HG02973 (cell line): ENCODE measurements around the gene MTHFD1.
"Not testable (repeated sequence)": the region's sequence is repeated elsewhere in the genome, so short reads cannot be mapped to it uniquely, and the experiment has no call there.

Experiments
- ATAC-seq: cut with Tn5 transposase; IDR thresholded peaks from one replicate; pipeline ENCODE4 v1.9.1; 2021; ENCODE audit warnings: moderate library complexity; ENCODE audit not compliant: unreplicated experiment

Gene MTHFD1

DNA sequence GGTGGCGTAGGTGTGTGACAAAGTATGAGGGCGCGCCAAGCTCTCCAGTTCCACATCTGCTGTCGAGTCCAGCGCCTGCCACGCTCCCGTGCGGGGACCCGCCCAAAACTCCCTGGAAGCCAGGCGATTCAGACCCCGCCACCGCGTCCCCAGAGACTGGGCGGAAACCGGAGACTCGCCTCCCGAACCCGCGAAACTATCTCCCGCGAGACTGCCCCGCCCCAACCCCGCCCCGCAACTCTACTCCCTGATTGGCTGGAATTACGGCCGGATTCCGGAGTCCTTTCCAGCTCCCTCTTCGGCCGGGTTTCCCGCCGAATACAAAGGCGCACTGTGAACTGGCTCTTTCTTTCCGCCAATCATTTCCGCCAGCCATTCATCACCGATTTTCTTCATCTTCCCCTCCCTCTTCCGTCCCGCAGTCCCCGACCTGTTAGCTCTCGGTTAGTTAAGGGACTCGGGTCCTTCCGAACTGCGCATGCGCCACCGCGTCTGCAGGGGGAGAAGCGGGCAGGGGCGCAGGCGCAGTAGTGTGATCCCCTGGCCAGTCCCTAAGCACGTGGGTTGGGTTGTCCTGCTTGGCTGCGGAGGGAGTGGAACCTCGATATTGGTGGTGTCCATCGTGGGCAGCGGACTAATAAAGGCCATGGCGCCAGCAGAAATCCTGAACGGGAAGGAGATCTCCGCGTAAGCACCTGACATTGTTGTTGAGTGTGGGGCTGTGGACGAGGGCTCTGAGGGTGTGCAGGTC is at the start of gene MTHFD1:
Gene MTHFD1, plus strand, starts transcription at position 572 of the 751 bp plus-strand sequence. Its CDS starts 75 bp downstream, at position 647.
- ATAC-seq: peak; percentile 81

DNA sequence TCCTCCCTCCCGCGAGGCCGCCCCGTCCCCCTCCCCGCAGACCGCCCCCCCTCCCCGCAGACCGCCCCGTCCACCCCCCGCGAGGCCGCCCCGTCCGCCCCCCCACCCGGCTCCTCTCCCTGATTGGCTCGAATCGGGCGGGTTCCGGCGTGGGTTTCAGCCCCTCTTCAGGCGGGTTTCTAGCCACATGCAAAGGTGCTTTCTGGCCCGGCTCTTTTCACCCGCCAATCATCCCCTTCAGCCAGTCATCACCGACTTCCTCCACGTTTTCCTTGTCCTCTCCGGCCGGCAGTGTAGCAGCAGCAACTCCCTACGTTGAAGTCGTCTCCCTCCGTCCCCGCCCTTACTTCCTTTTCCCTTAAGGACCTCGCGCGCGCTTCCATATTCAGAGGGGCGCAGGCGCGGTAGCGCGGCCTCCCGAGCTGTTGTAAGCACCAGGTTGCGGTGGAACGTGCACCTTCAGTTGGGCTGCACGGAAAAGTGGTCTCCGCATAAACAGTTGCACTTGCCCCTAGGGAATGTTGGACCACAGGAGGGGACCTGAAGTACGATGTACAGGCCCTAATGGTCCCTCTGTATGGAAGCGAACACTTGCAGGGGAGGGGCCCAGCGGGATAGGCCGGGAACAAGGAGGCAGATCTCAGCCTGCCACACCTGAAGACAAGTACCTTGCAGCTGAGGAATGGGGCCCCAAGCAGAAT is 49.4 kb upstream of the MTHFD1 start:
- ATAC-seq: peak; percentile 81

DNA sequence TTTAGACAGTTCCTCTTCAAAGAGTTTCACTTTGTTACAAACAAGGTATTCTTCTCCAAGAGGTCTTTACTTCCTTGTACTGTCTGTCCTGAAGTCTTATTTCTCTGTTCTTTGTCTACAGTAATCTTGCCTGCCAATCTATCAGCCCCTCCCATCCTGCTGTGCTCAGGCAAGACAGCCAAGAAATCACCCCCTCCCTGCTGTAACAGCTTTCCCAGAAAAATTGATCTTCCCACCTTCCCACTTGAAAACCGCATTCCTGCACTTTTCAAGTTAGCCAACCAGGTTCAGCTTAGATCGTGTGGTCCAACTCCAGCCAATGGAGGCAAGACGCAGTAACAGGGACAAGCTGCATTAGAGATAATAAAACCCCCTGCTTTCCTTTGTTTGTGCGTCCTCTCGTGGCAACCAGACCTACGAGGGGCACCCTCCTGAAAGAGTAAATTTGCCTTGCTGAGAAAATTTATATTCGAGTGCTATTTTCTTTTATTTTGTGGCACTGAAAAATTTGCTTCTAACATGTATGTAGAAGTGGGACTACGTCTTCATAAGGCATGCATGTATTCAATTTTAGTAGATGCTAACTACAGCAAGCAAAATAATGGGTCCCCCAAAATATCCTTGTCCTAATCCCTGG is 47.5 kb upstream of the MTHFD1 start:
- no peak for ATAC-seq

DNA sequence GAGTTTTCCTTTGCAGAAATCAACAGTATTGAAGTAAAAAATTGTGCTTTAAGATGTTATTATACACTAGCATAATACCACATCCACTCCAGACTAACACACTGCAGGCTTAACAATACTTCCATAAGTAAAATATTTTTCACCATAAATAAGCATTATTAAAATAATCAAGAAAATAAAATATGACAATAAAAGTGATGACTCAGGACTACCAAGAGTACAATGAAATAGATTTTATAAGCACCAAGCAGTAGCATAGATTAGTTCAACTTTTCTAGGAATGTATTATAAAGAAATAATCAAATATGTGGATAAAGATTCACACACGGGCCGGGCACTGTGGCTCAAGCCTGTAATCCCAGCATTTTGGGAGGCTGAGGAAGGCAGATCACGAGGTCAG is 40.4 kb upstream of the MTHFD1 start:
- no peak for ATAC-seq

DNA sequence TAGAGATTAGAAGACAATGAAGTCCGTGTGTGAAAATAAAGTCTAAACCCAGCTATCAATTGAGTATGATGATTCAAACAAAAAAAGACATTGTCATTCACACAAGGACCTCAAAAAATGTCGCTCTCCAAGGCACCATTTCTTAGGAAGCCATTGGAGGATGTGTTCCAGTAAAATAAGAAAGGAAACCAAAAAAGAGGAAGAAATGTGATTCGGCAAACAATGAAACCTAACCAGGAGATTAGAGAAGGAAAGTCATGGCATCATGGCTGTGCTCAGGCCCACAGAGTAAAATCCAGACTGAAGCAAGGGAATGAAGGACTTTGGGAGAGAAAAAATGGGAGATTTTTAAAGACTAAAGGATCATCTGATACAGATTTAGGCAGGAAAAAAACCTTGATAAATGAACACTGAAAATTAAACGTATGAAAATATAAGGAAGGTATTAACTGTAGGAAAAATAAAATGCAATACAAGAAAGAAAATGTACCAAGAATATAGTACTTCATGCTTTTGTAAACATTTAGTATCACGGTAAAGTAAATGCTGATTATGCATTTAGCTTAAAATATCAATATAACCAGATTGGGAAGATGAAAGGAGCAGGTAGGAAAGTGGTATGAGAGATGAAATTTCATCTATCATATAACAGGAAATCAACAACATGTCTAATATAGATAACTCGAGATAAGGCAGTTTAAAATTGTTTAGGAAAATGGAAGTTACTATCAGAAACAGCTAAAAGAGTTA is 38.2 kb upstream of the MTHFD1 start:
- ATAC-seq: no peak

DNA sequence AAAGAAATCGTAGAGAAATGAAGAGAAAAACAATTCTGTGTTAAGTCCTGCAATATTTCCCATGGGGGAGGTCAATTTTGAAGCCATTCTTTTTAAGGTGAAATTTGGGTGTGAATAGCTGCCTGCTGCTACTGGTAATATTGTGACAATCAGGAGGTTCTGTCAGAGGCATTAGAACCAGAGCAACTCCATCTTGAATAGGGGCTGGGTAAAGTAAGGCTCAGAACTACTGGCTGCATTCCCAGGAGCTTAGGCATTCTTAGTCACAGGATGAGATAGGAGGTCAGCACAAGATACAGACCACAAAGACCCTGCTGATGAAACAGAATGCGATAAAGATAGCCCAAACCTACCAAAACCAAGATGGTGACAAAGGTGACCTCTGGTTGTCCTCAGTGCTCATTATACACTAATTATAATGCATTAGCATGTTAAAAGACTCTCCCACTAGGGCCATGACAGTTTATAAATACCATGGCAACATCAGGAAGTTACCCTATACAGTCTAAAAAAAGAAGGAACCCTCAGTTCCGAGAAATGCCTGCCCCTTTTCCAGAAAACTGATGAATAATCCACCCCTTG is 24.8 kb upstream of the MTHFD1 start:
- no peak for ATAC-seq

DNA sequence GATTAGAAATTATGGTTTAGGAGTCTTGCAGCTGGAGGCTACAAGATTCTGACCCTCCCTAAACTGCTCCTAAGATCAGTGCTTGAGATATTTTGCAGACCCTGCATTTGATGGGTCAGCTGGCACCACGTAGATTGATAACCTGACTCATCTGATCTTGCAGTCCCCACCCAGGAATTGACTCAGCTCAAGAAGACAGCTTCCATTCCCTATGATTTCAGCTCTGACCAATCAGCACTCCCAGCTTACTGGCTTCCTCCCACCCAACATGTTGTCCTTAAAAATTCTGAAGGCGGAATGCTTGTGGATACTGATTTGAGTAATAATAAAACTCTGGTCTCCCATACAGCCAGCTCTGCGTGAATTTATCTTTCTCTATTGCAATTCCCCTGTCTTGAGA is 23.2 kb upstream of the MTHFD1 start:
- no peak for ATAC-seq

DNA sequence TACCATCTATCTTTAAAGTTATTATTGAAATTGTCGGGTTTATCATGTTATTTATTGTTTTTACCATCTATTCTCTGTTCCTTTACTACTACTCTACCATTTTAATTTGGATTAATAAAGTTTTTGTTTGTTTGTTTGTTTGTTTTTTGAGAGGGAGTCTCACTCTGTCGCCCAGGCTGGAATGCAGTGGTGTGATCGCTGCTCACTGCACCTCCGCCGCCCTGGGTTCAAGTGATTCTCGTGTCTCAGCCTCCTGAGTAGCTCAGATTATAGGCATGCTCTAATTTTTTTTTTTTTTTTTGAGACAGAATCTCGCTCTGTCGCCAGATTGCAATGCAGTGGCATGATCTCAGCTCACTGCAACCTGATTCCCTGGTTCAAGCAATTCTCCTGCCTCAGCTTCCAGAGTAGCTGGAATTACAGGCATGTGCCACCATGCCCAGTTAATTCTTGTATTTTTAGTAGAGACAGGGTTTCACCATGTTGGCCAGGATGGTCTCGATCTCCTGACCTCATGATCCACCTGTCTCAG is 22.7 kb upstream of the MTHFD1 start:
- ATAC-seq: not testable (repeated sequence)

DNA sequence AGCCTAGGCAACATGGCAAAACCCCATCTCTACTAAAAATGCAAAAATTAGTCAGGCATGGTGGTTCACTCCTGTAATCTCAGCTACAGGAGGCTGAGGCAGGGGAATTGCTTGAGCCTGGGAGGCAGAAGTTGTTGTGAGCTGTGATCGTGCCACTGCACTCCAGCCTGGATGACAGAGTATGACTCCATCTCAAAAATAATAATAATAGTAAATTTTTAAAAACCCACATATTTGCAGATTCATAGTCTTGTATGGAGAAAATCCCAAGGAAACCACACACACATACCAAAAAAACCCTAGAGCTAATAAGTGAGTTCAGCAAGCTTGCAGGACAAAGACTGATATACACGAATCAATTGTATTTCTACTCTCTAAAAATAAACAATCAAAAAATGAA is 19.0 kb upstream of the MTHFD1 start:
- ATAC-seq: no peak

DNA sequence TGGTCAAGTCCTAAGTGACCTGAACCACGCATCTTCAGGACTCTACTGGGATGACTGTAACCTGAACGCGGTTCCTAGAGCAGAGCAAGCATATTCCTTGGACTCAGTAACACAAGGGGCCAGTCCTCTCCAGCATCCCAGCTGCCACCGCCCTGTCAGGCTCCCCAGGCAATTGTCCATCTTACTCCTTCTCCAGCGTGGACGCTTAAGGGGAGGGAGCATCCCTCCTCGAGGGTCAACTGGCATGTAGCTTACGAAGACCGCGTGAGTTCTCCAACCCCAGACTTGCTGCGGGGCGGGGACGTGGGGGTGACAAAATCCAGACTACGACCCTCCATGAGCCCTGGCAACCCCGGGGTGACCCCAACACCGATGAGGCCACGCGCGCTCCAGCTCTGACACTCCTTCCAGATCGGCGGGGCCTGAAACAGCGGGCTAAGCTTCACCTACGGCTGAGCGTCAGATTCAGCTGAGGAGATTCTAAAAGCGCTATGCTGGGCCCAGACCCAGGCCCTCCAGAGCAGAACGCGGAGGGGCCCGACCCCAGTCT is 846 bp upstream of the MTHFD1 start:
- peak; percentile 25 for ATAC-seq

DNA sequence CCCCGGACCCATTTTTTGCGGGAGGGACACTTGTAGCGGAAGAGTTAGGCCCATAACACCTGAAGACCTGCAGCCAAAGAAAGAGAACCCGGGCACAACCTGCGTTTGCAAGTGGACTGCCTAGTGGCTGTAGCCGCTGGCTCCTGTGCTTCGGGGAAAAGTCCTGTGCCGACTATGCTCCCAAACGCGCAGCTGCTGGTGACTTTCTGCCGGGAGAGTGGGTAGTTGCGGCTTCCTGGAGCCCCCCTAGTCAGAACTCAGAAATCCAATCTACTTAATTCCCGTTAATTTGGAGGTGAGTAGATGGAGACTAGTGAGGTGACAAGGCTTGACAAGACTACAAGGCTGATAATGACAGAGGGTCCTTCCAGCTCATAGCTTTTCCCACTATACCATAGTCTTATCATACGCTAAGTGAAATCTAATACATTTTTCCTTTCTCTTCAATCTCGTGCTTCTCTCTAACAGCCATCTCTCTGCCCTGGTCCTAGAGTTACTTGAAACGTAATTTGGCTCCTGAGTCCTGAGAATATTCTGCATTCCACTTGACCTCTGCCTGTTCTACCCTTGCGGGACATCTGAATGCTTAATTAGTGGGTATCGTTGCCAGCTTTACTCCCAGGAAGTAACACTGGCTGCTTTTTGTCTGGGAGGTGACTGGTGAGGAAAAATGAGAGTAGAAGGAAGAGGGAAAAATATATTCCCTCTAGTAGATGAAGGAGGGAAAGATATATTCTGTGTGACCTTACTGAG is 556 bp downstream of the MTHFD1 start:
- ATAC-seq: no peak

DNA sequence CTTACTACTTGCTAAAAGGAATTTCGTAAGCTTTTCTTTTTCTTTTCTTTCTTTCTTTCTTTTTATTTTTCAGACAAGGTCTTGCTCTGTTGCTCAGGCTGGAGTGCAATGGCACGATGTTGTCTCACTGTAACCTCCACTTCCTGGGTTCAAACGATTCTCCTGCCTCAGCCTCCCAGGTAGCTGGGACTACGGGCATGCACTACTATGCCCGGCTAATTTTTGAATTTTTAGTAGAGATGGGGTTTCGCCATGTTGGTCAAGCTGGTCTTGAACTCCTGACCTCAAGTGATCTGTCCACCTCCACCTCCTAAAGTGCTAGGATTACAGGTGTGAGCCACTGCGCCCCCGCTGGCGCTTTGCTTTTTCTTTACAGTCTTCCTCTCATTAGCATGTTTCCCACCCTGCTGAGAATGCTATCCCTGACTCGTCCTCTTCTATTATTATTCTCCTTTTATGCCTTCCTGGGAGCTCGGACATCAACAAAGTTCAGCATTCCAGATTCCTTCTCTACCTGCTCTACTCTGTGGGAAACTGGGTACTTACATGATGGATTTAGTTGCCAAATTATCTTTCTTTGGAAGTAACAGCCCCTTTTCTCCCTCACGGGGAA is 3.1 kb downstream of the MTHFD1 start:
- ATAC-seq: no peak

DNA sequence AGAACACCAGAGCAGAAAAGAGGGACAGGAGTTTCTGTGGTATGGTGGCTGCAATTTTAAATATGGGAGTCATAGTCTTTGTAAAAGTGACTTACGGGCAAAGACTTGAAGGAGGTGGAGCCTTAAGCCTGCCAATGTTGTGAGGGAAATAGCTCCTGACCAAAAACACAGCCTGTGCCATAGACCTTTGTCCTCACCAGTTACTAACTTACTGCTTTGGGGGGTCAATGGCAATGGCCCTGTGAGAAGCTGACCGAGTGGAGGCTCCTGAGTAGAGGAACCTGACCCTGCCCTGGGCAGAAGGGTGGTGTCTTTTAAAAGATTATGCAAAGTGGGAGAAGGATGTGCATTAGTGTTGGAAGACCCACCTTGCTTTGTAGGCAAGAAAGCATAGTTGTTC is 3.8 kb downstream of the MTHFD1 start:
- no peak for ATAC-seq

DNA sequence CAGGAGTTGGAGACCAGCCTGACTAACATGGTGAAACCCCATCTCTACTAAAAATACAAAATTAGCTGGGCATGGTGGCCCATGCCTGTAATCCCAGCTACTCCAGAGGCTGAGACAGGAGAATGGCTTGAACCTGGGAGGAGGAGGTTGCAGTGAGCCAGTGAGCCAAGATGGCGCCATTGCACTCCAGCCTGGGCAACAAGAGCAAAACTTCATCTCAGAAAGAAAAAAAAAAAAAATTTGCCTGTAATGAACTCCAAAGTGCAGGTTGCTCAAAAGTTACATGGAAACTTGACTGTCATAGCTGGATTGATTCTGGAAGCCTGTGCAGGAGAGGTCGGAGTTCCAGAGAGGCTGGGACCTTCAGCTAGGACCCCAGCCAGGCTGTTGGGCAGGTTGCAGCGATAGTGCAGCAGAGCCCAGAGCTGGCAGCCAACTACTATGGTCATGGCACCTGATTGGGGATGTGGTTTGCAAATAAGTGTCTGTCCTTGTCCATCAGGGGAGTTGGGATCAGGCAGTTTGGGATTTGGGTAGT is 5.1 kb downstream of the MTHFD1 start:
- not testable (repeated sequence) for ATAC-seq

DNA sequence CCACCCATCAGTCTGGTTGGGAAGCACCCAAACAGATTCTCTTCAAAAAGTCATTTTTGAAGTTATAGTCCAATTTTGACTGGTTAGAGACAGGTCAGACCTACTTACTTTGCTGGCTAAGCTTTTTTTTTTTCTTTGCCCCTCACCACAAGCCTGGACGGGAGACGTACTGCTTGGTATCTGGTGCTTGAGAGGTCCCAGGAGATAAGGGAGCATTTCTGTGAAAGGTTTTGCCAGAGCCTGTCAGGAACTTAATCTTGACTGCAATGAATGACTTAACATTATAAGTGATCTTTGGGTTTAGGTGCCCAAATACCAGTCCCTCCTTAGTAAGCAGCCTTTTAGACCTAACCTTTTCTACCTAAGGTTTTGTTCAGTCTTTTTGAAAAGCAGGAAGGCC is 6.3 kb downstream of the MTHFD1 start:
- ATAC-seq: no peak

DNA sequence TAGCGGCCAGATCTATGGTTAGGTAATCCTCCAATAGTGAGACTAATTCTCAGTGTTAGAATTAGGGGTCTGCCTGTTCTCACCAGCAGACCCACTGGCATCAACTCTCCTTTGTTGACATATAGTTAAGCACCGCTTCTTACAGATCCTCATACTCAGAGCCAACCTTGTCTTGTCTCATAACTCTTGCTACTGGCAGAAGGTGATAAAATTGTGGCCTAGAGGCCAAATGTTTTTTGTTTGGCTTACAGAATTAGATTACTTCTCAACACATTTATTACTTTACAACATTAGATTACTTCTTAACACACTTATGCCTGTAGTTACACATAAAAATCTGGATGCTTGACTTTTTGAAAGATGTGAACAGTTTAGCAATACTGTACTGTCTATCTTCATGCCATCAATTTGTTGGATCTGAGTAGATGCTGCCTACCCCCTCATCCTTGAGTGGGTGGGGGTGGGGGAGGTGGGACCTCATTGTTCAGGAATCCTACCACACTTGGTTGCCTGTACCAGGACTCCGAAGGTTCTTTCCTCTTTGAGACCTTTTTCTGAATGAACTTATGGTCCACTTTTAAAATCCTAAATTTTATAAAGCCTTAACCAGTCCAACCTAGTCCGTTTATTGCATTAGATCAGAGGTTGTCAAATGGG is 7.0 kb downstream of the MTHFD1 start:
- no peak for ATAC-seq

DNA sequence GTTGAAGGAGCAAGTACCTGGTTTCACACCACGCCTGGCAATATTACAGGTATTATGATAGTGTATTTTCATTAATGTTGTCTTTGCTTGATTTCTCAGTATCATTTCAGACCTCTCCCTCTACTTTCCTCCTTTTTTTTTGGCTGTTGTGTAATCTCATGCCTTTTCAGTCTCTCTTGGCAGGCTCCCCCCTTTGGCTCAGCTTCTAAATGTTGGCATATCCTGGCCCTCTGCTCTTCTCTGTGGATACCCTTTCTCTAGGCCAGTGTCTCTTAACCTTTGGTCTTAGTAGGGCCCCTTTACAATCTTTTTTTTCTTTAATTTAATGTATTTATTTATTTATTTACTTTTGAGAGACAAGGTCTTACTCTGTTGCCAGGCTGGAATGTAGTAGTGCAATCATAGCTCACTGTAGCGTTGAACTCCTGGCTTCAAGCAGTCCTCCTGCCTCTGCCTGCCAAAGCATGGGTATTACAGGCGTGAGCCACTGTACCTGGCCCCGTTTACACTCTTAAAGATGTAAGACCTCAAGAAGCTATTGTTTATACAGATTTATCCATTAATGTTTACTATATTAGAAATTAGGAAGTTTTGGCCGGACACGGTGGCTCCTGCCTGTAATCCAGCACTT is 12.8 kb downstream of the MTHFD1 start:
- ATAC-seq: no peak

DNA sequence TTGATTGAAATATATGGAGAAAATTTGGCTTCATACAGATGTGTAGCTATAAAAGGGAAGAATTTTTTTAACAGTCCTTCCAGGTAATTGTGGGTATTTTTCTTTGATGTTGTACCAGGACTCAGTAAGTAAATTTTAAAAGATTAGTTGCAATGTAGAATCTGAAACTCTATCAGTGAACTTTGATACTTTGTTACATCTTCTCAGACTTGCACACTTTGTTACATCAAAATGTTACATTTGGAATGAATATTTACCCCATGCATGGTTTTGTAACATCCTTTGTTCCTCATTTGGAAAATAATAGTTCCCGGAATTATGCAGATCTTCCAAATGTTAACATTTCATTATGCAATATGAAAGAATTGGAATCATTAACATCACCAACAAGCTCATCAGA is 13.8 kb downstream of the MTHFD1 start:
- no peak for ATAC-seq
